Measurements from ENCODE around the gene ALCAM. TPM values are rescaled to one million over a fixed set of nuclear protein-coding genes. Genes with fewer than 3 reads are reported as not detected.

The ALCAM gene
- total RNA-seq, 4 donors from 2014 or later, result 8.0 to 98.4 (median 11.4) TPM

DNA sequence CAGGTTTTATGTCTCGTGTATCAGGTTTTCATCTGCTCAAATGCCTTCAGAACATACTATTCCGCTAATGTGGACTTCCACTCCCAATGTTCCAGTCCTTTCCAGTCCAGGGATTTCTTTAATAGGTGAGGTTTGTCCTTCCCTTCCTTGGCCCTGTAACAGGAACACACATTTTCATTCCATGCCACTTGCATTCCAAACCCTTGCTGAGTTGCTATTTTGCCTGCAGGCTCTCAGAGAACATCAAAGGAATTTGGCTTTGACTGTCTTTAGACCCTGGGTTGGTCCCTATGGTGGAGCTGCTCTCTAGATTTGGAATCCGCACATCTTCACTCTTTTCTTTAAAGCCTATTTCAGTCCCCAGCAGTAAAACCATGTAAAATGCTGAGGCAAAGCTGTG lies 12.3 kb upstream of the ALCAM start:
- DNase-seq (ENCODE audit: low spot score) (no peak), ATAC-seq (ENCODE audit: low FRiP score) (no peak)
- TF ChIP-seq, protein P1, sequence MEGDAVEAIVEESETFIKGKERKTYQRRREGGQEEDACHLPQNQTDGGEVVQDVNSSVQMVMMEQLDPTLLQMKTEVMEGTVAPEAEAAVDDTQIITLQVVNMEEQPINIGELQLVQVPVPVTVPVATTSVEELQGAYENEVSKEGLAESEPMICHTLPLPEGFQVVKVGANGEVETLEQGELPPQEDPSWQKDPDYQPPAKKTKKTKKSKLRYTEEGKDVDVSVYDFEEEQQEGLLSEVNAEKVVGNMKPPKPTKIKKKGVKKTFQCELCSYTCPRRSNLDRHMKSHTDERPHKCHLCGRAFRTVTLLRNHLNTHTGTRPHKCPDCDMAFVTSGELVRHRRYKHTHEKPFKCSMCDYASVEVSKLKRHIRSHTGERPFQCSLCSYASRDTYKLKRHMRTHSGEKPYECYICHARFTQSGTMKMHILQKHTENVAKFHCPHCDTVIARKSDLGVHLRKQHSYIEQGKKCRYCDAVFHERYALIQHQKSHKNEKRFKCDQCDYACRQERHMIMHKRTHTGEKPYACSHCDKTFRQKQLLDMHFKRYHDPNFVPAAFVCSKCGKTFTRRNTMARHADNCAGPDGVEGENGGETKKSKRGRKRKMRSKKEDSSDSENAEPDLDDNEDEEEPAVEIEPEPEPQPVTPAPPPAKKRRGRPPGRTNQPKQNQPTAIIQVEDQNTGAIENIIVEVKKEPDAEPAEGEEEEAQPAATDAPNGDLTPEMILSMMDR (IDR thresholded peaks at IDR 0.05), result no peak

DNA sequence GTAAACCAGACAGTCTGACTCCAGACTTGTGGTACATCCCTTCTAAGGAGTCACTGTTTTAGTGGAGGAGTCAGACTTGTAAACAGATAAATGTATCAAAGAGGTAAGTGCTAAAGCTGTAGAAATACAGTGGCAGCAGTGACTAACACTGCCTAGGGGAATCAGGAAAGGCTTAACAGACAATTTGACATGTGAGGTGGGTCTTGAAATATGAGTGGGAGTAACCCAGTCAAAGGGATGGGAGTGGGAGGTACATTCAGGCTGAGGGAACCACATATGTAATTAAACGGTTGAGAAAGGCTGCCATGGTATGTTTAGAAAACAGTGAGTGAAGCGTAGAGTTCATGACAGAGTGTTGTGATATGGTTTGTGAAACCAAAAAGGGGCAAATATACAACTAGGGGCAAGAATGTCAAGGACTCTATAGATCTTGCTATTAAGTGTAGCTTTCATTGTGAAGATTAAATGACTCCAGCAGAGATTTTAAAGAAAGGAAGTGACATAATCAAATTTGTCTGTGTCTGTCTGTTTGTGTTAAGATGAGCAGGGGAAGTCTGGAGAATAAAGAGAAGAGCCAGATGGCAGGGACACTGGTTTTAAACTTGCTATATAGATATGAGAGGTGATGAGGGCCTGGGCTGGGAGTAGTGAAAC lies 11.2 kb upstream of the ALCAM start:
- DNase-seq (ENCODE audit: low spot score) (no peak), ATAC-seq (ENCODE audit: low FRiP score) (no peak)
- TF ChIP-seq, protein P1 (IDR thresholded peaks at IDR 0.05), result no peak

DNA sequence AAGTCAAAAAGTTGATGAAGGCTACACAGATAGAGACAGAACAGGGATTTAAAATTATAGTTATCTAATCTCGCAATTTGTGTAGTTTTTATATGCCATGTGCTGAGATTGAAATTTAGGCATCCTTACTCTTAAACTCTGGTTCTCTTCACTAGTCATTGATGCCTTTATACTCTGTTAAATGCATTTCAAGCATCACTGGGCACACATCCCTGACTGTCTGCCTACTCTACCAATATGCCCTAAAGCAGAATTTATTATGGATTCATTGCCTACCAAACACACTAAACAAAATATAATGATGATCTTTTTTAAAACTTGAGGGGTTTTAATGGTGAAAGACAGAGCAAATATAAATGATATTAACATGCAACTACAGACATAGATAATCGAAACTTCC lies 10.3 kb upstream of the ALCAM start:
- TF ChIP-seq, protein P1 (IDR thresholded peaks at IDR 0.05), result no peak
- DNase-seq (ENCODE audit: low spot score) (no peak), ATAC-seq (ENCODE audit: low FRiP score) (no peak)

DNA sequence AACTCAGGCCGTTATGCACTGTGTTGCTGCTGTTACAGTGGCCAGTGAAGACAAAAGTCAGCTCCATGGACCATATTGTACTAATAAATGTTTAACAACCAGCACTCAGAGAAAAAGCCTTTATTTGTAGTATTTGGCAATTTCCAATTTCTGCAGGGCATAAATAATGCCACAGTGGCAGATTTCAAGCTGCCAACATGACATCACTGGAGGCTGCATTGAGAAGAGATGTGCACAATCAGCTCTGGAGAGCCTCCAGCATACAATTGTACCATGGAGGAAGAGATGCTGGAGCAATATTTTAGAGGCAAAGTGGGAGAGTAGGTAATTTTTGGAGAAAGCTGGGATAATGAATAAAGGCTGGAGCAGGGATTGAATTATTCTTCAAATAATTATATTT lies 9.7 kb upstream of the ALCAM start:
- no peak for DNase-seq (ENCODE audit: low spot score)
- TF ChIP-seq, protein P1 (IDR thresholded peaks at IDR 0.05), result no peak

DNA sequence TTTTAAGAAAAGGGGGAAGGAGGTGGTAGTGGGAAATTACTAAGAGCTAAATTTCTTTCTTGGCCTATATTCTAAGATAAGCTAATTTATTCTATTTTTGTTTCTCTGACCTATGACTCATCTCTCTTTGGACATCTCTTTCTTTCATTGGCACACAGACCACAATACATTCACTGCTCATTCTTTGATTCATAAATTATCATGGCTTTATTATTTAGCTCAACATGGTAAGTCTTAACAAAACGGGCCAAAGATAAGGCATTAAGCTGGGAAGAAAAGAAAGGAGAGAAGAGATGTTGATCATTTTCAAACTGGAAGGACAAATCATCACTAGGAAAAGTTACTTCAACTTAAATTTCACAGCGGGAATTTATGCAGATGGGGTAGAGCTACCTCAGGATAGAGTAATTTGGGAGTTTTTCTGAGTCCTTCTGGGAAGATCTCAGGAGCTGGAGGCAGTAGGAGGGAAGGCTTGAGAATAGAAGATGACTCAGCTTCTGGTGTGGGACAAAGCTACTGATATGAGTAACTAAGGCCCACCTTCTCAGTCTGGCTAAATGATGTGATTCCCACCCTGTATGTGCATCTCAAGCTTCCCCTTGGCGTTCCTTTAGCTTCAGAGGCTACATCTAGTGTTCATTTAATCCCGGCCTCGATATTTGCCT lies 7.5 kb upstream of the ALCAM start:
- DNase-seq (ENCODE audit: low spot score) (no peak), ATAC-seq (ENCODE audit: low FRiP score) (peak; percentile 49)
- TF ChIP-seq, protein P1 (IDR thresholded peaks at IDR 0.05), result no peak

More for the DNA sequence above, 9.7 kb upstream of the ALCAM start:
- no peak for ATAC-seq (ENCODE audit: low FRiP score)

DNA sequence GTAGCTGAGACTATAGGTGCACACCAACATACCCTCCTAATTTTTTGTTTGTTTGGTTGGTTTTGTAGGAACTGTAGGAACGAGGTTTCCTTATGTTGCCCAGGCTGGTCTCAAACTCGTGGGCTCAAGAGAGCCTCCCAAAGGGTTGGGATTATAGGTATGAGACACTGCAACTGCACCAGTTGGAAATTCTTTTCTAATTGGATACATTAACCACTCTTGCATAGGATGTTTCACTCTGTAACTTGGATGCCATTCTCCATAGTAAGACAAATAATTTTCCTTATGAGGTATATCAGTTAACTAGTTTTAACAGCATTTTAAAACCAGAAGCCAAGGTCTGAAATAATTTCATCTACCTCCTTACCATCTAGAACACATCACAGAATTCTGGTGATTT lies 6.7 kb upstream of the ALCAM start:
- TF ChIP-seq, protein P1 (IDR thresholded peaks at IDR 0.05), result no peak
- DNase-seq (ENCODE audit: low spot score) (no peak), ATAC-seq (ENCODE audit: low FRiP score) (no peak)
